ENCODE measurements around the gene C10orf62. TPM values are rescaled to one million over a fixed set of nuclear protein-coding genes. Genes with fewer than 3 reads are reported as not detected.

C10orf62 gene
- total RNA-seq, 6 donors from 2014 or later: 0.20 to 7.3 TPM; not detected in 4

DNA sequence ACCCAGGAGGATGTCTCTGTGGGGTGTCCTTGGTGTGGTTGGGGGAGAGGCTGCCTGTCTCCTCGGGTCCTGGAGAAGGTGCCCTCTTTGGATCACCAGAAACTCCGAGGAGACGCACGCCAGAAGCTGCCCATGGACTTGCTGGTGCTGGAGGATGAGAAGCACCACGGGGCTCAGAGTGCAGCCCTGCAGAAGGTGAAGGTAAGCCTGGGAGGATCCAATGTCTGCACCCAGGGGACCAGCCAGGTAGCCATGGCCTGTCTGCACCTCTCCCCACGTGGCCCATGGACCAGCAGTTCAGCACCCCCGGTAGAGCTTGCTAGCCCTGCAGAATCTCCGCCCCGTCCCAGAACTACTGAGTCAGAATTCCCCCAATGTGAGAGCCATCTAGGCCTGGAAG, 11.8 kb upstream of the C10orf62 start:
- Histone ChIP-seq H3K4me1 (peaks cover 0 to 12% (median under 1%) of the 10 kb centered on the region in 4 donors), H3K27me3 (no peaks in the 10 kb centered on the region), H3K36me3 (no peaks in the 10 kb centered on the region), H3K27ac (no peak overlapping the region), H3K9me3 (no peaks in the 10 kb centered on the region), H3K4me3 (no peak overlapping the region)
- TF ChIP-seq, protein P1, sequence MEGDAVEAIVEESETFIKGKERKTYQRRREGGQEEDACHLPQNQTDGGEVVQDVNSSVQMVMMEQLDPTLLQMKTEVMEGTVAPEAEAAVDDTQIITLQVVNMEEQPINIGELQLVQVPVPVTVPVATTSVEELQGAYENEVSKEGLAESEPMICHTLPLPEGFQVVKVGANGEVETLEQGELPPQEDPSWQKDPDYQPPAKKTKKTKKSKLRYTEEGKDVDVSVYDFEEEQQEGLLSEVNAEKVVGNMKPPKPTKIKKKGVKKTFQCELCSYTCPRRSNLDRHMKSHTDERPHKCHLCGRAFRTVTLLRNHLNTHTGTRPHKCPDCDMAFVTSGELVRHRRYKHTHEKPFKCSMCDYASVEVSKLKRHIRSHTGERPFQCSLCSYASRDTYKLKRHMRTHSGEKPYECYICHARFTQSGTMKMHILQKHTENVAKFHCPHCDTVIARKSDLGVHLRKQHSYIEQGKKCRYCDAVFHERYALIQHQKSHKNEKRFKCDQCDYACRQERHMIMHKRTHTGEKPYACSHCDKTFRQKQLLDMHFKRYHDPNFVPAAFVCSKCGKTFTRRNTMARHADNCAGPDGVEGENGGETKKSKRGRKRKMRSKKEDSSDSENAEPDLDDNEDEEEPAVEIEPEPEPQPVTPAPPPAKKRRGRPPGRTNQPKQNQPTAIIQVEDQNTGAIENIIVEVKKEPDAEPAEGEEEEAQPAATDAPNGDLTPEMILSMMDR (IDR thresholded peaks at IDR 0.05): no peak
- TF ChIP-seq POLR2AphosphoS5 (IDR thresholded peaks at IDR 0.05): no peak
- no peak for TF ChIP-seq POLR2A (IDR thresholded peaks at IDR 0.05)
- TF ChIP-seq EP300 (IDR thresholded peaks at IDR 0.05): no peak
- no peak for DNase-seq
- WGBS, 2 donors: 86 to 92% methylated on average over 2 to 9 of the region's 9 CpGs
- no peak for ATAC-seq (ENCODE audit: low FRiP score in 2 of 2)

DNA sequence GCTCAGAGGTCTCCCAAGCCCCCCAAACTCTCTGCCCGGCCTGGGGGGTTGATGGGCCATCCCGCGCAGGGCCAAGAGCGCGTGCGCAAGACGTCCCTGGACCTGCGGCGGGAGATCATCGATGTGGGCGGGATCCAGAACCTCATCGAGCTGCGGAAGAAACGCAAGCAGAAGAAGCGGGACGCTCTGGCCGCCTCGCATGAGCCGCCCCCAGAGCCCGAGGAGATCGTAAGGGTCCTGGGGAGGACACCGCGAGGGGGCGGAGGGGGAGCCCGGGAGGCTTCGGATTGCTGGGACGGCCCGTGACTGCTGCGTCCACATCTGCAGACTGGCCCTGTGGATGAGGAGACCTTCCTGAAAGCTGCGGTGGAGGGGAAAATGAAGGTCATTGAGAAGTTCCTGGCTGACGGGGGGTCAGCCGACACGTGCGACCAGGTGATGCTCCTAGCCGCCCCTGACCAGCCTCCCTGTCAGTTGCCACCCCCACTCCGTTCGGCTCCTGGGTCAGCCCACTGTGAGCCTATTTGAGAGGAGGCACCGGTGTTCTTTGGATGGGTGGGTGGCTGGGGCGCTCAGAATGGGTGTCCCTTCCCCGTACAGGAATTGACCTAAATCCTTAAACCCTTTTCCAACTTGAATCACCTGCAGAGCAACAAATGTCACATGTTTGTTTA, 11.2 kb upstream of the C10orf62 start:
- ATAC-seq (ENCODE audit: low FRiP score in 2 of 2): peak in 1 of 2 donors; percentile 24
- 67 to 81% methylated on average over 35 to 37 of the region's 40 CpGs for whole genome bisulfite sequencing, 2 donors
- H3K4me3 ChIP-seq: no peak overlapping the region
- no peak overlapping the region for H3K27ac ChIP-seq
- peaks cover 0 to 8% (median 0%) of the 10 kb centered on the region in 4 donors for H3K4me1 ChIP-seq
- H3K36me3 ChIP-seq: no peaks in the 10 kb centered on the region
- H3K27me3 ChIP-seq: no peaks in the 10 kb centered on the region
- DNase-seq: peak in 1 of 2 donors; percentile 60
- no peaks in the 10 kb centered on the region for H3K9me3 ChIP-seq
- TF ChIP-seq POLR2A (IDR thresholded peaks at IDR 0.05): no peak
- no peak for TF ChIP-seq POLR2AphosphoS5 (IDR thresholded peaks at IDR 0.05)
- TF ChIP-seq EP300 (IDR thresholded peaks at IDR 0.05): no peak
- TF ChIP-seq, protein P1 (IDR thresholded peaks at IDR 0.05): no peak

DNA sequence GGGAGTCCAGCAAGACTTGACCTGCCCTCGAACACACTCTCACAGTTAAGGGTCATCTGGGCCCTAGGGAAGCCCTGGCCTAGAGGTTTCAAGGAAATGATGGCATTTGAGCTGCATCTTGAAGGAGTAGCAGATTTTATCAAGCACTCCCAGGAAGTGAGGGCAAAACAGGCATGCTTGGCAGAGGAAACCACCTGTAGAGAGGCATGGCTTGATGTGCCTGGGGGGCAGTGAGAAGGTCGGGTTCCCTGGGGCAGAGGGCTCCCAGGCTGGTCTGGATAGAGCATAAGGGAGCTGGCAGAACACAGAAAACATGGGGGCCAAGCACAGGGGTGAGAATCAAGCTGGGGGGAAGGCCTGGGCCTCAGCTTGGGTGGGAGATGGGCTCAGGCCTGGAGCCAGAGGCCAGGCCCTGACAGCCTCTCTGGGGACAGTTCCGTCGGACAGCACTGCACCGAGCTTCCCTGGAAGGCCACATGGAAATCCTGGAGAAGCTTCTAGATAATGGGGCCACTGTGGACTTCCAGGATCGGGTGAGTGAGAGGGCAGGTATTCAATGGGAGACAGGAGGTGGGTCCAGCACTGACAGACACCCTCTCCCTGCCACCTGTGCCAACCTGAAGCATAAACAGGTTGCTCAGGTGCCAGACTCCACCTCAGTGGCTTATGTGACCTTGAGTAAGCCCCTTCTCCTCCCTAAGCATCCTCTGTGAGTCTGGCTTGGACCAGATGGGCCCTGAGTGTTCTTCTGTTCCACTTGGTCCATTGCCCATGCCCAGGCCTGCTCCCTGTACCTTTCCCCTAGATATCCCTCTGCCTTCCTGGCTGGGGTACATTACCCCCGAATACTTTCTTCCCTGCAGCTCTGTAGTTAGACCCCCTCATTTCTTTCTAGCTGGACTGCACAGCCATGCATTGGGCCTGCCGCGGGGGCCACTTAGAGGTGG, 8.8 kb upstream of the C10orf62 start:
- no peaks in the 10 kb centered on the region for H3K9me3 ChIP-seq
- no peaks in the 10 kb centered on the region for H3K27me3 ChIP-seq
- ATAC-seq (ENCODE audit: low FRiP score in 2 of 2) (no peak), DNase-seq (no peak)
- H3K36me3 ChIP-seq: no peaks in the 10 kb centered on the region
- no peak overlapping the region for H3K4me3 ChIP-seq
- peaks cover 0 to 6% (median 0%) of the 10 kb centered on the region in 4 donors for H3K4me1 ChIP-seq
- H3K27ac ChIP-seq: no peak overlapping the region
- 87 to 91% methylated on average over 9 of the region's 9 CpGs for WGBS, 2 donors
- no peak for TF ChIP-seq POLR2A (IDR thresholded peaks at IDR 0.05)
- TF ChIP-seq EP300 (IDR thresholded peaks at IDR 0.05): no peak
- TF ChIP-seq, protein P1 (IDR thresholded peaks at IDR 0.05): no peak
- no peak for TF ChIP-seq POLR2AphosphoS5 (IDR thresholded peaks at IDR 0.05)

DNA sequence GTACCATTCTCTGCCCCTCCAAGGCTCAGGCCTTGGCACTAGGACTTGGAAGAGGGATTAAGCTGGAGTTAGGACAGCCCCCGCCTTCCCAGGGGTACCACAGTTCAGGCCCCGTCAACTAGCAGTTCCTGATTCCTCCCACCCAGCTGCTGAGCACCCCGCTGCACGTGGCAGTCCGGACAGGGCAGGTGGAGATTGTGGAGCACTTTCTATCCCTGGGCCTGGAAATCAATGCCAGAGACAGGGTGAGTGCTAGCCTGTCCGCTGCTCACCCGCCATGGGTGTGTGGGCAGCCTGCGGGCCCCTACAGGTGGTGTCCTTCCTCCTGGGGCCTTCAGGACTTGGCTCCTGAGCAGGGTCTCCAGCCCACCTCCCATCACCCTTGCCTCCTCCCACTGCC, 7.4 kb upstream of the C10orf62 start:
- no peak for DNase-seq
- no peak for TF ChIP-seq EP300 (IDR thresholded peaks at IDR 0.05)
- no peak for TF ChIP-seq POLR2AphosphoS5 (IDR thresholded peaks at IDR 0.05)

DNA sequence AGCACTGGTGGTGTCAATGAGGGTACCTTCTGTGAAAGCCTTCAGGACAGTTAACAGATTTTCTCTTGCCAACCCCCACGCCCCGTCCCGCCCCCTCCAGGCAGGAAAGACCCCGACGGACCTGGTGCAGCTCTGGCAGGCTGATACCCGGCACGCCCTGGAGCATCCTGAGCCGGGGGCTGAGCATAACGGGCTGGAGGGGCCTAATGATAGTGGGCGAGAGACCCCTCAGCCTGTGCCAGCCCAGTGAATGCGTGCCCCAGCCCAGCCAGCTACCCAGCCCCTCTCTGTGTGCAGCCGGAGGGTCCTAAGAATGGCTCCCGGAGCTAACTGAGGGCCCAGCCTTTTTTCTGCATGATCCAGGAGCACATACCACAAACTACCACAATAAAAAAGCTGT, 6.0 kb upstream of the C10orf62 start:
- Histone ChIP-seq H3K27ac (peak overlapping the region in 1 of 4 donors; percentile 45), H3K36me3 (no peaks in the 10 kb centered on the region), H3K27me3 (no peaks in the 10 kb centered on the region), H3K4me3 (no peak overlapping the region), H3K4me1 (peaks cover 0 to 6% (median 0%) of the 10 kb centered on the region in 4 donors), H3K9me3 (no peaks in the 10 kb centered on the region)
- DNase-seq (peak in 1 of 2 donors; percentile 69), ATAC-seq (ENCODE audit: low FRiP score in 2 of 2) (no peak)
- no peak for TF ChIP-seq POLR2AphosphoS5 (IDR thresholded peaks at IDR 0.05)
- no peak for TF ChIP-seq EP300 (IDR thresholded peaks at IDR 0.05)
- TF ChIP-seq, protein P1 (IDR thresholded peaks at IDR 0.05): no peak
- no peak for TF ChIP-seq POLR2A (IDR thresholded peaks at IDR 0.05)
- 93% methylated on average over 11 of the region's 13 CpGs; no CpG with 5 or more reads in 1 of the 2 donors for WGBS, 2 donors

More for the DNA sequence above, 7.4 kb upstream of the C10orf62 start:
- H3K4me1 ChIP-seq: peaks cover 0 to 6% (median 0%) of the 10 kb centered on the region in 4 donors
- no peaks in the 10 kb centered on the region for H3K36me3 ChIP-seq
- no peaks in the 10 kb centered on the region for H3K27me3 ChIP-seq
- no peak for ATAC-seq (ENCODE audit: low FRiP score in 2 of 2)
- H3K9me3 ChIP-seq: no peaks in the 10 kb centered on the region
- no peak overlapping the region for H3K27ac ChIP-seq
- WGBS, 2 donors: 92% methylated on average over 8 of the region's 8 CpGs; no CpG with 5 or more reads in 1 of the 2 donors
- H3K4me3 ChIP-seq: no peak overlapping the region
